ENCODE data around the gene PPIF.
"Not testable (repeated sequence)": the region's sequence is repeated elsewhere in the genome, so short reads cannot be mapped to it uniquely, and the experiment has no call there.

The PPIF gene

GRCh38 chr10:79331709-79332108 lies 15.6 kb upstream of the PPIF start:
- peak; percentile 21 for DNase-seq (ENCODE audit: low spot score)

GRCh38 chr10:79332610-79333315 lies 14.5 kb upstream of the PPIF start:
- DNase-seq (ENCODE audit: low spot score) = not testable (repeated sequence)

- peak; percentile 82 for DNase-seq (ENCODE audit: low spot score)
These were observed 13.8 kb upstream of the PPIF start for GRCh38 chr10:79333513-79333912.

- DNase-seq (ENCODE audit: low spot score) = no peak
These were observed 12.7 kb upstream of the PPIF start for GRCh38 chr10:79334573-79334972.

GRCh38 chr10:79335094-79335469 lies 12.2 kb upstream of the PPIF start:
- DNase-seq (ENCODE audit: low spot score) = no peak

- no peak for DNase-seq (ENCODE audit: low spot score)
These were observed 11.6 kb upstream of the PPIF start for GRCh38 chr10:79335470-79336235.

- no peak for DNase-seq (ENCODE audit: low spot score)
These were observed 11.0 kb upstream of the PPIF start for GRCh38 chr10:79336276-79336675.

- DNase-seq (ENCODE audit: low spot score) = no peak
These were observed 10.5 kb upstream of the PPIF start for GRCh38 chr10:79336739-79337138.

GRCh38 chr10:79337783-79338469 lies 9.3 kb upstream of the PPIF start:
- DNase-seq (ENCODE audit: low spot score) = not testable (repeated sequence)

- DNase-seq (ENCODE audit: low spot score) = no peak
These were observed 8.0 kb upstream of the PPIF start for GRCh38 chr10:79339266-79339665.

GRCh38 chr10:79340646-79341244 lies 6.5 kb upstream of the PPIF start:
- no peak for DNase-seq (ENCODE audit: low spot score)

GRCh38 chr10:79342295-79342761 lies 4.9 kb upstream of the PPIF start:
- no peak for DNase-seq (ENCODE audit: low spot score)

- DNase-seq (ENCODE audit: low spot score) = no peak
These were observed 4.3 kb upstream of the PPIF start for GRCh38 chr10:79342811-79343561.

- no peak for DNase-seq (ENCODE audit: low spot score)
These were observed 2.6 kb upstream of the PPIF start for GRCh38 chr10:79344502-79345195.

GRCh38 chr10:79345241-79346011 lies 1.8 kb upstream of the PPIF start:
- DNase-seq (ENCODE audit: low spot score) = no peak

GRCh38 chr10:79346012-79346340 lies 1.3 kb upstream of the PPIF start:
- DNase-seq (ENCODE audit: low spot score) = no peak

- no peak for DNase-seq (ENCODE audit: low spot score)
These were observed 662 bp upstream of the PPIF start for GRCh38 chr10:79346388-79347225.

GRCh38 chr10:79347894-79348639 lies 798 bp downstream of the PPIF start:
- DNase-seq (ENCODE audit: low spot score) = peak; percentile 59

- no peak for DNase-seq (ENCODE audit: low spot score)
These were observed 1.3 kb downstream of the PPIF start for GRCh38 chr10:79348640-79348988.
